Progenitor cell of endocrine pancreas (in vitro differentiated cells): ENCODE results near the gene CABLES2. TPM values are rescaled to one million over a fixed set of nuclear protein-coding genes. Genes with fewer than 3 reads are reported as not detected.

Source experiments
- DNase-seq: peaks from one replicate; pipeline ENCODE4 v3.0.0; 2021; ENCODE audit warnings: low spot score; ENCODE audit not compliant: unreplicated experiment
- H3K27ac Mint-ChIP-seq: 2 replicates; pipeline ENCODE4 v1.8.0; 2021; ENCODE audit warnings: mild to moderate bottlenecking, moderate library complexity, mixed read lengths
- H3K27me3 Mint-ChIP-seq: 2 replicates; pipeline ENCODE4 v1.8.0; 2021; ENCODE audit warnings: mixed read lengths
- H3K36me3 Mint-ChIP-seq: 2 replicates; pipeline ENCODE4 v1.8.0; 2022; ENCODE audit warnings: mixed read lengths; ENCODE audit not compliant: insufficient read depth
- H3K4me1 Mint-ChIP-seq: 2 replicates; pipeline ENCODE4 v1.8.0; 2021; ENCODE audit warnings: low read depth, mixed read lengths
- H3K4me3 Mint-ChIP-seq: 2 replicates; pipeline ENCODE4 v1.8.0; 2021; ENCODE audit warnings: low read depth, mild to moderate bottlenecking, moderate library complexity, mixed read lengths
- H3K9me3 Mint-ChIP-seq: 2 replicates; pipeline ENCODE4 v1.8.0; 2021; ENCODE audit warnings: low read depth, mixed read lengths
- CTCF ChIP-seq: fragments of 200-600 bp; sonication (generic); IDR thresholded peaks from one replicate; pipeline ENCODE4 v1.5.0; 2021; ENCODE audit warnings: antibody characterized with exemption, mild to moderate bottlenecking; ENCODE audit not compliant: unreplicated experiment
- total RNA-seq: library from RNA; stranded (reverse); gene quantifications from 2 replicates; pipeline ENCODE4 v1.2.1, GENCODE V29; 2021

The CABLES2 gene
- total RNA-seq, 1 donor from 2014 or later: 21.7 TPM

DNA sequence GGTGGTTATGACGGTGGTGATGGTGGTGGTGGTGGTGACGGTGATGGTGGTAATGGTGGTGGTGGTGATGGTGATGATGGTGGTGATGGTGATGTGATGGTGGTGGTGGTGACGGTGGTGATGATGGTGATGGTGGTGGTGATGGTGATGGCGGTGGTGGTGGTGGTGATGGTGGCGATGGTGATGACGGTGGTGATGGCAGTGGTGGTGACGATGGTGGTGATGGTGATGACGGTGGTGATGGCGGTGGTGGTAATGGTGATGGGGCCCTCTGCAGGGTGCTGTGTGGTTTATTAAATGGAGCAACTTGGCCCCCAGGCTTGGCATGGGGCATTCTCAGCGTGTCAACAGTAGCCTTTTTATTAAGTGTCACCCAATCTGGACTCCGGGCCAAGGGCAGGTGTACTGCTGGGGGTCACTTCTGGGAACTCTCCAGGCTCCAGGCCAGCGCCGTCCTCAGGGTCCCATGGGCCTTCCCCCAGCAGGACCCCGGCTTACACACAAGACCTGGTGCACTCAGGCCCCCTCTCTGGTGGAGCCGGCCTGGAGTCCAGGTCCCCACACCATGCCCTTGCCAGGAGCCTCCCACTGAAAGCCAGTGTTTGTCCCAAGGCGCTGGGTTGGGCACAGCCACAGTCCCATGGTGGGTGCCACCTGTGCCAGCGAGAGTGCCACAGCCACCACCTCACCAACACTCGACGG lies 8.8 kb downstream of the CABLES2 start:
- H3K9me3 Mint-ChIP-seq: no peaks in the 10 kb centered on the region
- H3K27me3 Mint-ChIP-seq: no peaks in the 10 kb centered on the region

GRCh38 chr20:62396367-62397239 lies 10.5 kb downstream of the CABLES2 start:
- TF ChIP-seq CTCF: no peak
- no peaks in the 10 kb centered on the region for H3K4me1 Mint-ChIP-seq
- no peak overlapping the region for H3K4me3 Mint-ChIP-seq

More for the DNA sequence above, 8.8 kb downstream of the CABLES2 start:
- no peak for DNase-seq
- no peak for TF ChIP-seq CTCF
- Mint-ChIP-seq H3K4me3 (no peak overlapping the region), H3K36me3 (peaks cover 5% of the 10 kb centered on the region), H3K27ac (no peak overlapping the region), H3K4me1 (no peaks in the 10 kb centered on the region)

DNA sequence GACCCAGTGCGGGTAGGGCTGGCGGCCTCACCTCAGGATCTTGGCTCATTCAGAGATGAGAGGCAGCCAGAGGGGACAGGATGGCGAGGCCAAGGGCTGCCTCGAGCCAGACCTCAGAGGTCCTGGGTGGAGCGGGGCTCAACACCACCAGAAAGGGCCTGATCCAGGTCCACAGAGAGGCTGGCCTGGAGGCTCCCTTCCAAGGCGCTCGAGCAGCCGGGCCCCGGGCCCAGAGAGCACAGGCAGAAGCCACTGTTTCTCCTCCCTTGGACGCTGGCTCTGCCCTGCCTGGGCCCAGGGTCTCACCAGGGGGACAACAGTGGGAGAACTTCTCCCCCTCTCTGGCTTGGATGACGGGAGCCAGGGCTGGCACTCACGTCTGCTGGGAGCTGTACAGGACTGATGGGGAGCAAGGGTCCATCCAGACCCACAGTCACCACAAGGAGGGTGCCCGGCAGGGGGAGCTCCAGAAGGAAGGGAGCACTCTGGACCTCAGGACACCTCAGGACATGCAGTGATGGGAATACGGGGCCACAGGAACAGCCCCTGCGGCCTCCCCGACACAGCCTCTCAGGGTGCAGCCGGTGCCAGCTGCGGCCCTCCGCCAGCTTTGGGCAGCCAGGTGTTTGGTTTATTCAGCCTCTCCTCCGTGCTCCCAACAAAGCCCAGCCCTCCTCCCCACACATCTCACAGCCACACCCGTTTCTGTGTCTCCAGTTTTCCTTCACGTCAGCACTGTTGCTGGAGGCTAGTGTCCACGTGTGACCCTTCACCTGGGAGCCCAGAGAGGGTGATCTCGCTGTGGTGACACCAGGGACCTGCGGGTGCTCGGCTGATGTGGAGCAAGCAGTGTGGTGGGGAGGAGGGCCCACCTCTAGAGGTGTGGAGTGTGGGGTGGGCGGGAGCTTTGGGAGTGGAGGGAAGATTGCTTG lies 11.5 kb downstream of the CABLES2 start:
- no peak overlapping the region for H3K4me3 Mint-ChIP-seq
- DNase-seq: no peak
- no peaks in the 10 kb centered on the region for H3K27me3 Mint-ChIP-seq
- TF ChIP-seq CTCF: no peak
- H3K27ac Mint-ChIP-seq: no peak overlapping the region
- peaks cover 2% of the 10 kb centered on the region for H3K36me3 Mint-ChIP-seq
- H3K9me3 Mint-ChIP-seq: no peaks in the 10 kb centered on the region
- H3K4me1 Mint-ChIP-seq: no peaks in the 10 kb centered on the region

More at GRCh38 chr20:62396367-62397239, 10.5 kb downstream of the CABLES2 start:
- Mint-ChIP-seq H3K36me3 (peaks cover 4% of the 10 kb centered on the region), H3K27me3 (no peaks in the 10 kb centered on the region), H3K9me3 (no peaks in the 10 kb centered on the region), H3K27ac (no peak overlapping the region)
- no peak for DNase-seq

- no peaks in the 10 kb centered on the region for H3K4me1 Mint-ChIP-seq
- no peaks in the 10 kb centered on the region for H3K27me3 Mint-ChIP-seq
- no peak for TF ChIP-seq CTCF
- no peaks in the 10 kb centered on the region for H3K9me3 Mint-ChIP-seq
- H3K27ac Mint-ChIP-seq: no peak overlapping the region
- no peak for DNase-seq
- H3K36me3 Mint-ChIP-seq: peaks cover 3% of the 10 kb centered on the region
- no peak overlapping the region for H3K4me3 Mint-ChIP-seq
Measured at GRCh38 chr20:62394248-62395245, 12.5 kb downstream of the CABLES2 start.
